ENCODE measurements around the gene RDH5.

RDH5 gene

DNA sequence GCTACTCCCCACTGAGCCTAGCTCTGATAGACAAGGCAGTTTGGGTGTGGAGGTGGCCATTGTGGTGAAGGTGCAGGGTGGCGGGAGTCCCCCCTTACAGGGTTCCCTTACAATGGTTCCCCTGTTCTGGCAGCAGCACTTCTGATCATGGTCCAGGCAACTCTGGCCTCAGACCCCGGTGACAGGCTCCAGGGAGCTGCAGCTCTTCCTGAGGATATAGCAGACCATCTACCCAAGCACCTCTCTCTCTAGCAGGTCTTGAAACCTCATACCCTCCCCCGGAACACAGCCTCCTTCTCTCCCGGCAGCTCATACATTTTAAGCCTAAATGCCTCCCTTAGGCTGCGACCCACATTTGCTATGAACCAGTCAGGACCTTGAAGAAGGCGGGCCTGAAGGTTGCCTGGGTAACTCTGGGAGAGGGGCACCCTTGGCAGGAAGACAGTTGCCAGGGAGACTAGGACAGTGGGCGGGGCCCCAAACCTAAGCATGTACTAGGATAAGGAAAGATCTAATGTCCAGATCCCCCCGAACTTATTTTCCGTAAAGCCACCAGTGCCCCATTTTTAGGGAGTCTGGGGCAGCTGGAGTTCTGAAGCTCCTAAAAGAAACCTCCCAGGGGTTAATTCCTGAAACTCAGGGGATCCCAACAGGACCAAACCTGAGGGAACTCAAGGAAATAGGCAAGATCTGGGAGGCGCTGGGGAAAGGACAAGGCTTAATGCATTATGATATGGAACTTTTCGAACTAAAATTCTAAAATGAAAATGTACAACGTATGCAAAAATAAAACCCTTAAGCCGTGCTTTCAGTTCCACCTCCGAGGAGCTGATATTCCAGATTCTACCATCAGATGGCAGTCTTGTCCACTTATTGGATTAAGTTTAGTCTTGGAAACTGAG is 18.2 kb downstream of the RDH5 start:
- Histone ChIP-seq H3F3A (ENCODE audit: low read depth) (no peaks in the 10 kb centered on the region), H3K9me3 (ENCODE audit: insufficient read depth, low read depth, low read length) (no peaks in the 10 kb centered on the region), H3K9me2 (replicated peaks; ENCODE audit: low read depth, low read length) (no peaks in the 10 kb centered on the region), H3K4me1 (ENCODE audit: insufficient read depth, low read length, poor library complexity, severe bottlenecking) (peaks cover 26% of the 10 kb centered on the region), H3K9ac (ENCODE audit: low read depth, low read length, poor library complexity, severe bottlenecking) (peak overlapping the region; percentile 63), H3K36me3 (ENCODE audit: insufficient read depth, low read length) (no peaks in the 10 kb centered on the region), H4K20me1 (ENCODE audit: insufficient read depth, low read length, poor library complexity, severe bottlenecking) (no peaks in the 10 kb centered on the region), H3K4me2 (ENCODE audit: low read depth, low read length, poor library complexity, severe bottlenecking) (peak overlapping the region; percentile 96), H3K79me2 (ENCODE audit: insufficient read depth, low read length) (no peaks in the 10 kb centered on the region), H2AFZ (ENCODE audit: low read length) (peak overlapping the region; percentile 83), H3K4me3 (ENCODE audit: low read length, poor library complexity, severe bottlenecking) (peak overlapping the region; percentile 82), H3K27me3 (ENCODE audit: insufficient read depth, low read length, poor library complexity, severe bottlenecking) (no peaks in the 10 kb centered on the region)
- no peak for TF ChIP-seq EZH2phosphoT487 (IDR thresholded peaks at IDR 0.05; ENCODE audit: borderline replicate concordance)
- TF ChIP-seq, protein P1, sequence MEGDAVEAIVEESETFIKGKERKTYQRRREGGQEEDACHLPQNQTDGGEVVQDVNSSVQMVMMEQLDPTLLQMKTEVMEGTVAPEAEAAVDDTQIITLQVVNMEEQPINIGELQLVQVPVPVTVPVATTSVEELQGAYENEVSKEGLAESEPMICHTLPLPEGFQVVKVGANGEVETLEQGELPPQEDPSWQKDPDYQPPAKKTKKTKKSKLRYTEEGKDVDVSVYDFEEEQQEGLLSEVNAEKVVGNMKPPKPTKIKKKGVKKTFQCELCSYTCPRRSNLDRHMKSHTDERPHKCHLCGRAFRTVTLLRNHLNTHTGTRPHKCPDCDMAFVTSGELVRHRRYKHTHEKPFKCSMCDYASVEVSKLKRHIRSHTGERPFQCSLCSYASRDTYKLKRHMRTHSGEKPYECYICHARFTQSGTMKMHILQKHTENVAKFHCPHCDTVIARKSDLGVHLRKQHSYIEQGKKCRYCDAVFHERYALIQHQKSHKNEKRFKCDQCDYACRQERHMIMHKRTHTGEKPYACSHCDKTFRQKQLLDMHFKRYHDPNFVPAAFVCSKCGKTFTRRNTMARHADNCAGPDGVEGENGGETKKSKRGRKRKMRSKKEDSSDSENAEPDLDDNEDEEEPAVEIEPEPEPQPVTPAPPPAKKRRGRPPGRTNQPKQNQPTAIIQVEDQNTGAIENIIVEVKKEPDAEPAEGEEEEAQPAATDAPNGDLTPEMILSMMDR (conservative IDR thresholded peaks at IDR 0.05; ENCODE audit: low read length): peak; percentile 95

DNA sequence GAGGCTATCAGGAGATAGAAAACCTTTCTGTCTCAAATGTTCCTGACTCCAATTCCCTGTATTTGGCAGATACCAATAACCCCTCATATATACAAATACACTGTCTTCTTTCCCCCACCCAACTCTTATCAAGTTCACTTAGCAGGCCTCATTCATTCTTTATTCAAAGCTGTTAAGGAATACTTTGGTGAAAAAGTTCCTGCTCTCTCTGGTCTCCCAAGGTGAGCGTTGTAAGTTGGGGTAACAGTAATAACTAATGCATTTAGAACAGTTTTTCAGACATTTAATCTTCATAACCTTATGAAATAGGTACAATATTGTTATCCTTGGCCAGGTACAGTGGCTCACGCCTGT is 18.8 kb downstream of the RDH5 start:
- no peaks in the 10 kb centered on the region for H3F3A ChIP-seq (ENCODE audit: low read depth)
- H3K36me3 ChIP-seq (ENCODE audit: insufficient read depth, low read length): no peaks in the 10 kb centered on the region
- no peak overlapping the region for H2AFZ ChIP-seq (ENCODE audit: low read length)
- peaks cover 29% of the 10 kb centered on the region for H3K4me1 ChIP-seq (ENCODE audit: insufficient read depth, low read length, poor library complexity, severe bottlenecking)
- H4K20me1 ChIP-seq (ENCODE audit: insufficient read depth, low read length, poor library complexity, severe bottlenecking): no peaks in the 10 kb centered on the region
- H3K9me3 ChIP-seq (ENCODE audit: insufficient read depth, low read depth, low read length): no peaks in the 10 kb centered on the region
- peak overlapping the region; percentile 96 for H3K4me2 ChIP-seq (ENCODE audit: low read depth, low read length, poor library complexity, severe bottlenecking)
- no peak overlapping the region for H3K9ac ChIP-seq (ENCODE audit: low read depth, low read length, poor library complexity, severe bottlenecking)
- H3K79me2 ChIP-seq (ENCODE audit: insufficient read depth, low read length): peaks cover 6% of the 10 kb centered on the region
- H3K9me2 ChIP-seq (replicated peaks; ENCODE audit: low read depth, low read length): no peaks in the 10 kb centered on the region
- no peaks in the 10 kb centered on the region for H3K27me3 ChIP-seq (ENCODE audit: insufficient read depth, low read length, poor library complexity, severe bottlenecking)
- no peak for TF ChIP-seq EZH2phosphoT487 (IDR thresholded peaks at IDR 0.05; ENCODE audit: borderline replicate concordance)
- TF ChIP-seq, protein P1 (conservative IDR thresholded peaks at IDR 0.05; ENCODE audit: low read length): no peak
- peak overlapping the region; percentile 82 for H3K4me3 ChIP-seq (ENCODE audit: low read length, poor library complexity, severe bottlenecking)

- H3K4me1 ChIP-seq (ENCODE audit: insufficient read depth, low read length, poor library complexity, severe bottlenecking): peaks cover 41% of the 10 kb centered on the region
- no peak for TF ChIP-seq EZH2phosphoT487 (IDR thresholded peaks at IDR 0.05; ENCODE audit: borderline replicate concordance)
- TF ChIP-seq, protein P1 (conservative IDR thresholded peaks at IDR 0.05; ENCODE audit: low read length): no peak
- H3K4me2 ChIP-seq (ENCODE audit: low read depth, low read length, poor library complexity, severe bottlenecking): peak overlapping the region; percentile 93
- peak overlapping the region; percentile 82 for H2AFZ ChIP-seq (ENCODE audit: low read length)
- peak overlapping the region; percentile 71 for H3K4me3 ChIP-seq (ENCODE audit: low read length, poor library complexity, severe bottlenecking)
- no peaks in the 10 kb centered on the region for H3K36me3 ChIP-seq (ENCODE audit: insufficient read depth, low read length)
- peaks cover 11% of the 10 kb centered on the region for H4K20me1 ChIP-seq (ENCODE audit: insufficient read depth, low read length, poor library complexity, severe bottlenecking)
- H3K27me3 ChIP-seq (ENCODE audit: insufficient read depth, low read length, poor library complexity, severe bottlenecking): no peaks in the 10 kb centered on the region
- H3K9ac ChIP-seq (ENCODE audit: low read depth, low read length, poor library complexity, severe bottlenecking): peak overlapping the region; percentile 73
- no peaks in the 10 kb centered on the region for H3K9me2 ChIP-seq (replicated peaks; ENCODE audit: low read depth, low read length)
- H3K9me3 ChIP-seq (ENCODE audit: insufficient read depth, low read depth, low read length): no peaks in the 10 kb centered on the region
- peaks cover 3% of the 10 kb centered on the region; the same call in 1 of the 2 replicates for H3F3A ChIP-seq (ENCODE audit: low read depth)
- peaks cover 25% of the 10 kb centered on the region for H3K79me2 ChIP-seq (ENCODE audit: insufficient read depth, low read length)
These were observed 21.9 kb downstream of the RDH5 start for GRCh38 chr12:55741931-55742680.

Measured in Loucy (cell line).